Measurements from ENCODE around the gene PHACTR1. TPM values are rescaled to one million over a fixed set of nuclear protein-coding genes. Genes with fewer than 3 reads are reported as not detected.
A peak's percentile ranks its signal among the peaks of the same experiment; 100 is the strongest.

PHACTR1 gene
- total RNA-seq, 1 donor from 2014 or later, result 8.5 TPM

DNA sequence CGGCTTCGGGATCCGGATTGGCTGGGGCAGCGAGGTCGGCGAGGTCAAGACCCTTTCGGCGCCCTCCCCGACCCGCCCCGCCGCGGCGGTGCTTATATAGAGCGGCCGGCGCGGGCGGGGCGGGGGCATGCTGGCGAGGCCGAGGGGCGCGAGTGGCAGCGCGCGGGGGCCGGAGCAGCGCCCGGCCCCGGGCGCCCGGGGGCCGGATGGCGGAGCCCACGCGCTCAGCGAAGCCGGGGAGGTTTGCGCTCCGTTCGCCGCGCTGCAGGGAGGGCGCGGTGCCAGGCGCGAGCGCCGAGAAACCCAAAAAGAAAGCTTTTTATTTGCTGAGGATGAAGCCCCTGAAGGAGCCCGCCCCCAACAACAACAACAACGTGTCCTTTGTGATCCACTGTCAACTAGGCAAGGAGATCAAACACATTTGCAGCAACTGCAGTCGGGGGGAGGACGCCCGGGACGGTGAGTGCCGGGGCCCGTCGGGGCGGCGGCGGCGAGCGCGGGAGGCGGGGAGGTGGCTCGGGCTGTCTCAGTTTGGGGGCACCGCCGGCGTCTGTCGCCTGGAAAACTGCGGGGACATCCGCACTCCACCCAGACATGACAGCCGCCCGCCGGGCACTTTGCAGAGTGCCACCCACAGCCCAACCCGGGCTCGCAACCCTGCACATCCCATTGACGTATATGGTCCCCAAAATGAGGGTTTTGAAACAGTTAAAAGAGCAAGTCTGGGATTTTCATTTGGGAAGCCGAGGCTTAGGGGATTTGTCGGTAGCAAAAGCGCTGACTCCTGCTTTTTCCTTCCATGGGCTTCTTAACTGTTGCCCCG, 297.3 kb downstream of the PHACTR1 start:
- no peak for FAIRE-seq
- H3K4me1 Mint-ChIP-seq (ENCODE audit: low read depth, unreplicated experiment), result peaks cover 2% of the 10 kb centered on the region
- no peak for TF ChIP-seq EZH2 (IDR thresholded peaks at IDR 0.05; ENCODE audit: insufficient read depth, low read length)
- TF ChIP-seq, protein P1, sequence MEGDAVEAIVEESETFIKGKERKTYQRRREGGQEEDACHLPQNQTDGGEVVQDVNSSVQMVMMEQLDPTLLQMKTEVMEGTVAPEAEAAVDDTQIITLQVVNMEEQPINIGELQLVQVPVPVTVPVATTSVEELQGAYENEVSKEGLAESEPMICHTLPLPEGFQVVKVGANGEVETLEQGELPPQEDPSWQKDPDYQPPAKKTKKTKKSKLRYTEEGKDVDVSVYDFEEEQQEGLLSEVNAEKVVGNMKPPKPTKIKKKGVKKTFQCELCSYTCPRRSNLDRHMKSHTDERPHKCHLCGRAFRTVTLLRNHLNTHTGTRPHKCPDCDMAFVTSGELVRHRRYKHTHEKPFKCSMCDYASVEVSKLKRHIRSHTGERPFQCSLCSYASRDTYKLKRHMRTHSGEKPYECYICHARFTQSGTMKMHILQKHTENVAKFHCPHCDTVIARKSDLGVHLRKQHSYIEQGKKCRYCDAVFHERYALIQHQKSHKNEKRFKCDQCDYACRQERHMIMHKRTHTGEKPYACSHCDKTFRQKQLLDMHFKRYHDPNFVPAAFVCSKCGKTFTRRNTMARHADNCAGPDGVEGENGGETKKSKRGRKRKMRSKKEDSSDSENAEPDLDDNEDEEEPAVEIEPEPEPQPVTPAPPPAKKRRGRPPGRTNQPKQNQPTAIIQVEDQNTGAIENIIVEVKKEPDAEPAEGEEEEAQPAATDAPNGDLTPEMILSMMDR (IDR thresholded peaks at IDR 0.05; ENCODE audit: insufficient read depth, low read depth, low read length), result no peak
- H3K9me3 ChIP-seq (ENCODE audit: insufficient read depth, low read depth, low read length), result no peaks in the 10 kb centered on the region
- no peak overlapping the region for H3K27ac ChIP-seq (ENCODE audit: low read depth, low read length)
- peak overlapping the region; percentile 42 for H3K4me3 ChIP-seq (ENCODE audit: insufficient read depth, low read depth, low read length)
- no peak for DNase-seq (ENCODE audit: low read depth)
- H4K20me1 ChIP-seq (ENCODE audit: insufficient read depth, low read length), result no peaks in the 10 kb centered on the region
- no peaks in the 10 kb centered on the region for H3K79me2 ChIP-seq (ENCODE audit: insufficient read depth, low read length)
- H3K36me3 ChIP-seq (ENCODE audit: insufficient read depth, low read length), result no peaks in the 10 kb centered on the region
- H3K27ac Mint-ChIP-seq (ENCODE audit: unreplicated experiment), result no peak overlapping the region
- H3K4me2 ChIP-seq (ENCODE audit: low read length), result peak overlapping the region; percentile 87
- no peaks in the 10 kb centered on the region for H3K9me3 Mint-ChIP-seq (ENCODE audit: unreplicated experiment)
- H3K27me3 Mint-ChIP-seq (ENCODE audit: low read depth, unreplicated experiment), result peaks cover 52% of the 10 kb centered on the region
- H3K9ac ChIP-seq (ENCODE audit: low read length), result no peak overlapping the region
- H3K36me3 Mint-ChIP-seq (ENCODE audit: low read depth, unreplicated experiment), result no peaks in the 10 kb centered on the region
- H3K27me3 ChIP-seq (ENCODE audit: insufficient read depth, low read length), result peaks cover 51% of the 10 kb centered on the region
- no peaks in the 10 kb centered on the region for H3K4me1 ChIP-seq (ENCODE audit: insufficient read depth, low read length)
- H3K4me3 Mint-ChIP-seq (ENCODE audit: unreplicated experiment), result peak overlapping the region; percentile 89
- H2AFZ ChIP-seq (ENCODE audit: low read depth, low read length), result peak overlapping the region; percentile 38

DNA sequence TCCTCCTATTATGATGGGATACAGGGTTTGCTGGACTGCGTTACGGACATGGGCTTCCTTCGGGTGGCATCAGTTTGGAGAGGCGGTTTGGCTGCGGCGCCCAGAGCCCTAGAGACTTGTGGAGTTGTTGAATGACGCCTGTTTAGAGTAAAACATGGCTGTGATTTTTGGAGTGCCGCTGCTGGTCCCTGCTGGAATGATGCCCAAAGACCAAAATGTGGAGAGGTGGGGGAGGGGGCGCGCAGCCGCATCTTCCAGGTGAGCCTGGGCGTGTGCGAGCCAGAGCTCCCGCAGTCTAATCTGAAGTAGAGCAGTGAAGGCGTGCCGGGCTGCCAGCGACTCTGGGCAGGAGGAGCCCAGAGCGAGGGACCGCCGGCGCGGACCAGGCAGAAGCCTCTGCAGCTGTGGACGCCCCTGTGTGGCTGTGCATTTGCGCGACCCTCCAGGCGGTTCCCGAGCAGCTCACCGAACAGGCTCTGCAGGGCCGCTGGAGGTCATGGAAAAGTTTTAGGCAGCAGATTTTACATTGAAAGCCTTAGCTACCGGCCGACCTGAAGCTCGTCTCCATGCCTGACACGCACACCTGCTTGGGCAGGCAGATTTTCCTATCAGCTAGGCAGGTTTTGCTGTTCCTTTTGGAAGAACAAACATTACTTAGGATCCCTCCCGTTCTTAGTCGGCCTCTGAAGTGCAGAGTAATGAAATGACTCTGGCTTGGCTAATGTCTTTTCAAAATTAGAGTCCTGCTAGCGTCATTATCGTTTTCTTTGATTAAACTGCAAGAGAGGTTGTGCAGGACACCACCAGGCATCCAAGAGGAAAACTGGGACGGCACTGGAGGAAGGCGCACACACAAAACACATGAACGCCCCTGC, 298.2 kb downstream of the PHACTR1 start:
- Histone ChIP-seq H3K4me1 (ENCODE audit: insufficient read depth, low read length) (no peaks in the 10 kb centered on the region), H3K9me3 (ENCODE audit: insufficient read depth, low read depth, low read length) (no peaks in the 10 kb centered on the region), H3K79me2 (ENCODE audit: insufficient read depth, low read length) (no peaks in the 10 kb centered on the region), H3K36me3 (ENCODE audit: insufficient read depth, low read length) (no peaks in the 10 kb centered on the region), H2AFZ (ENCODE audit: low read depth, low read length) (no peak overlapping the region), H3K27ac (ENCODE audit: low read depth, low read length) (no peak overlapping the region), H3K4me3 (ENCODE audit: insufficient read depth, low read depth, low read length) (peak overlapping the region; percentile 42), H3K4me2 (ENCODE audit: low read length) (peak overlapping the region; percentile 87), H3K27me3 (ENCODE audit: insufficient read depth, low read length) (peaks cover 49% of the 10 kb centered on the region), H4K20me1 (ENCODE audit: insufficient read depth, low read length) (no peaks in the 10 kb centered on the region), H3K9ac (ENCODE audit: low read length) (no peak overlapping the region)
- Mint-ChIP-seq H3K4me1 (ENCODE audit: low read depth, unreplicated experiment) (peaks cover 2% of the 10 kb centered on the region), H3K9me3 (ENCODE audit: unreplicated experiment) (no peaks in the 10 kb centered on the region), H3K4me3 (ENCODE audit: unreplicated experiment) (peak overlapping the region; percentile 79), H3K27me3 (ENCODE audit: low read depth, unreplicated experiment) (peaks cover 52% of the 10 kb centered on the region), H3K27ac (ENCODE audit: unreplicated experiment) (no peak overlapping the region), H3K36me3 (ENCODE audit: low read depth, unreplicated experiment) (no peaks in the 10 kb centered on the region)
- TF ChIP-seq, protein P1 (IDR thresholded peaks at IDR 0.05; ENCODE audit: insufficient read depth, low read depth, low read length), result no peak
- peak; percentile 89 for TF ChIP-seq EZH2 (IDR thresholded peaks at IDR 0.05; ENCODE audit: insufficient read depth, low read length)
- FAIRE-seq (no peak), DNase-seq (ENCODE audit: low read depth) (peak; percentile 3)

Measured in astrocyte (in vitro differentiated cells and primary cell).